ENCODE data around the gene YJEFN3. TPM values are rescaled to one million over a fixed set of nuclear protein-coding genes. Genes with fewer than 3 reads are reported as not detected.

The YJEFN3 gene
- total RNA-seq, 1 experiment from 2014 or later: 6.1 TPM

DNA sequence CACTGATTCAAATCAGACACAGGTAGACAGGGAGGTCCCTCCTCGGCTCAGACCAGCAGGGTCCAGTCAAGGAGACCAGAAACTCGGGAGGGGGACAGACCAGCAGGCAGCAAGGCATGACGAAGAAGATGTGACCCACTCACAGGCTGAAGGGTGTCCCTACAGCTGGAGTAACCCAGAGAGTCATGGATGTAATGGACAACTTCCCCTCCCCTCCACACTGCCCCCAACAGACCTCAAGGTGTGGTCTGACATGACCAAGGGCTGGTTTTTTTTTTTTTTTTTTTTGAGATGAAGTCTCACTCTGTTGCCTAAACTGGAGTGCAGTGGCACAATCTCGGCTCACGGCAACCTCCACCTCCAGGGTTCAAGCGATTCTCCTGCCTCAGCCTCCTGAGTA, 55.6 kb downstream of the YJEFN3 start:
- POLR2A ChIA-PET: interaction anchor here (0.6 kb wide), 1 partner anchor 16 kb away, joined by 3 read pairs; no protein-coding TSS in a partner anchor
- in situ Hi-C loops (cut with HindIII; ENCODE audit: low pct_unique_long_range_greater_than_20kb, low sequenced_read_pairs): no loop called here
- intact Hi-C loops (cut with micrococcal nuclease; ENCODE audit: unreplicated experiment): no loop called here
- Histone ChIP-seq H3K9me3 (ENCODE audit: control insufficient read depth, insufficient read depth, low read depth, low read length) (no peaks in the 10 kb centered on the region), H3K27ac (ENCODE audit: low read length) (no peak overlapping the region), H3K27me3 (ENCODE audit: control insufficient read depth, insufficient read depth, low read length) (no peaks in the 10 kb centered on the region), H3K4me1 (ENCODE audit: control insufficient read depth, insufficient read depth, low read length) (no peaks in the 10 kb centered on the region), H3K4me3 (ENCODE audit: low read depth in 2 of 2, low read length in 2 of 2) (no peak overlapping the region), H3K36me3 (ENCODE audit: control insufficient read depth, insufficient read depth, low read length) (no peaks in the 10 kb centered on the region)
- TF ChIP-seq CTCF (IDR thresholded peaks at IDR 0.05) (no peak), TCF7L2 (IDR thresholded peaks at IDR 0.05; ENCODE audit: low read depth, low read length) (no peak), SIN3A (IDR thresholded peaks at IDR 0.05; ENCODE audit: borderline replicate concordance, insufficient read depth, low read depth, low read length) (no peak), REST (IDR thresholded peaks at IDR 0.05; ENCODE audit: insufficient read depth in 1 of 2, low read depth in 2 of 2, low read length in 1 of 2) (no peak), POLR2AphosphoS5 (IDR thresholded peaks at IDR 0.05; ENCODE audit: low read depth, low read length) (no peak)
- DNase-seq (ENCODE audit: low read depth, low spot score) (no peak), ATAC-seq (no peak)
- no TSS peak for BruUV-seq (replicated peaks)
- CTCF ChIA-PET: no interaction called here

Other genes starting within 250 kb of the YJEFN3 start
- 41.5 TPM for gene SUGP1, start 208.4 kb upstream of the YJEFN3 start, total RNA-seq (2021; ENCODE audit: unreplicated experiment)
- gene MAU2, start 208.1 kb upstream of the YJEFN3 start, total RNA-seq (2021; ENCODE audit: unreplicated experiment): 38.0 TPM
- 99.6 TPM for gene GATAD2A, start 123.2 kb upstream of the YJEFN3 start, total RNA-seq (2021; ENCODE audit: unreplicated experiment)
- gene TSSK6, start 13.4 kb upstream of the YJEFN3 start, total RNA-seq (2021; ENCODE audit: unreplicated experiment): 1.8 TPM
- gene NDUFA13, start 12.7 kb upstream of the YJEFN3 start, total RNA-seq (2021; ENCODE audit: unreplicated experiment): 287 TPM
- 0.46 TPM for gene CILP2, start 9.4 kb downstream of the YJEFN3 start, total RNA-seq (2021; ENCODE audit: unreplicated experiment)
- gene PBX4, start 89.8 kb downstream of the YJEFN3 start, total RNA-seq (2021; ENCODE audit: unreplicated experiment): 8.3 TPM
- gene LPAR2, start 99.3 kb downstream of the YJEFN3 start, total RNA-seq (2021; ENCODE audit: unreplicated experiment): 16.0 TPM
- gene GMIP, start 114.7 kb downstream of the YJEFN3 start, total RNA-seq (2021; ENCODE audit: unreplicated experiment): 18.1 TPM
- 62.3 TPM for gene ATP13A1, start 134.8 kb downstream of the YJEFN3 start, total RNA-seq (2021; ENCODE audit: unreplicated experiment)
- gene ZNF101, start 139.9 kb downstream of the YJEFN3 start, total RNA-seq (2021; ENCODE audit: unreplicated experiment): 15.6 TPM
- gene ZNF14, start 204.2 kb downstream of the YJEFN3 start, total RNA-seq (2021; ENCODE audit: unreplicated experiment): 5.6 TPM